ENCODE data around the gene CXCL9.

DNA sequence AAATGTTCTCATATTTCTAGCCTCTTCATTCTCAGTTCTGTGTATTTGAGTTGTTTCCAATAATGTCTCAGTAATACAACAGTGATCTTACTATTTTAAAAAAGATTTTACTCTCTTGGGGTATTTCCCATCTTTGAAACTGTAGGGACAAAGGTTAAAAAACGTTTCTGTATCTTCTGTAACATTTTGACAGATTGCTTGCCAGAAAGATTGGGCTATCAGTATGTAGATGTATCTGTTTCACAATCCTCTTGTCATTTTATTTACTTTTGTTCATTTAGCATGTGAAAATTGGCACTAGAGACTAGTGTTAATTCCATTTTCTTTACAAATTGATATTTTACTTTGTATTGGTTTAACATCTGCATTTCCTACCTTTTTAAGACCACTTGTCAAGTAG is 6.2 kb upstream of the CXCL9 start:
- no peak for TF ChIP-seq EP300 (IDR thresholded peaks at IDR 0.05)
- no peak for TF ChIP-seq POLR2A (IDR thresholded peaks at IDR 0.05)
- TF ChIP-seq, protein P1, sequence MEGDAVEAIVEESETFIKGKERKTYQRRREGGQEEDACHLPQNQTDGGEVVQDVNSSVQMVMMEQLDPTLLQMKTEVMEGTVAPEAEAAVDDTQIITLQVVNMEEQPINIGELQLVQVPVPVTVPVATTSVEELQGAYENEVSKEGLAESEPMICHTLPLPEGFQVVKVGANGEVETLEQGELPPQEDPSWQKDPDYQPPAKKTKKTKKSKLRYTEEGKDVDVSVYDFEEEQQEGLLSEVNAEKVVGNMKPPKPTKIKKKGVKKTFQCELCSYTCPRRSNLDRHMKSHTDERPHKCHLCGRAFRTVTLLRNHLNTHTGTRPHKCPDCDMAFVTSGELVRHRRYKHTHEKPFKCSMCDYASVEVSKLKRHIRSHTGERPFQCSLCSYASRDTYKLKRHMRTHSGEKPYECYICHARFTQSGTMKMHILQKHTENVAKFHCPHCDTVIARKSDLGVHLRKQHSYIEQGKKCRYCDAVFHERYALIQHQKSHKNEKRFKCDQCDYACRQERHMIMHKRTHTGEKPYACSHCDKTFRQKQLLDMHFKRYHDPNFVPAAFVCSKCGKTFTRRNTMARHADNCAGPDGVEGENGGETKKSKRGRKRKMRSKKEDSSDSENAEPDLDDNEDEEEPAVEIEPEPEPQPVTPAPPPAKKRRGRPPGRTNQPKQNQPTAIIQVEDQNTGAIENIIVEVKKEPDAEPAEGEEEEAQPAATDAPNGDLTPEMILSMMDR (IDR thresholded peaks at IDR 0.05) = no peak
- TF ChIP-seq POLR2AphosphoS5 (IDR thresholded peaks at IDR 0.05) = no peak
